Thyroid gland (tissue), 4 donors: ENCODE results near the gene OOSP2. TPM values are rescaled to one million over a fixed set of nuclear protein-coding genes. Genes with fewer than 3 reads are reported as not detected.

Experiments
- DNase-seq, 2 donors: peaks; one replicate each; pipeline ENCODE4 v3.0.0-alpha.2; 2019
- H3K27ac ChIP-seq, 3 donors: fragments of 200-600 bp; sonication (generic); 1 replicate in 2 of 3; 2 replicates in 1 of 3; pipeline ENCODE4 v1.5.1; 2016 to 2019; ENCODE audit warnings: mild to moderate bottlenecking in 1 of 3, moderate library complexity in 1 of 3
- H3K27me3 ChIP-seq: fragments of 200-600 bp; sonication (generic); one replicate; pipeline ENCODE4 v1.5.1; 2019
- H3K36me3 ChIP-seq, 2 donors: fragments of 200-600 bp; sonication (generic); one replicate each; pipeline ENCODE4 v1.5.1; 2016 to 2019
- H3K4me1 ChIP-seq, 2 donors: fragments of 200-600 bp; sonication (generic); one replicate each; pipeline ENCODE4 v1.5.1; 2017 to 2019
- H3K4me3 ChIP-seq, 3 donors: fragments of 200-600 bp; sonication (generic); replicated peaks in 1 of 3; 1 replicate in 2 of 3; 2 replicates in 1 of 3; pipeline ENCODE4 v1.5.1; 2016; ENCODE audit warnings: mild to moderate bottlenecking in 1 of 3
- H3K9me3 ChIP-seq: fragments of 200-600 bp; sonication (generic); one replicate; pipeline ENCODE4 v1.5.1; 2017
- CTCF ChIP-seq, 6 experiments: fragments of 200-600 bp in 3 of 6; fragments of 450-650 bp in 3 of 6; sonication (generic) in 3 of 6; IDR thresholded peaks; one replicate each; pipeline ENCODE4 v1.5.1; 2016 to 2019; ENCODE audit warnings: antibody characterized with exemption in 6 of 6, mild to moderate bottlenecking in 2 of 6, inconsistent platforms in 1 of 6, moderate library complexity in 1 of 6
- POLR2A ChIP-seq, 2 donors: fragments of 450-650 bp; IDR thresholded peaks; one replicate each; pipeline ENCODE4 v1.6.1; 2017; ENCODE audit warnings: antibody characterized with exemption in 2 of 2, mild to moderate bottlenecking in 2 of 2, moderate library complexity in 1 of 2
- WGBS, 2 donors: methylation state at CpG; one replicate each; pipeline ENCODE4 v1.1.5; 2017; 5-methylcytosine and 5-hydroxymethylcytosine counted together
- intact Hi-C: fragments of 100-400 bp; cut with DNase I; formaldehyde crosslinking; loops from one replicate; pipeline ENCODE4 v1.15.1; 2023
- total RNA-seq, 4 donors: library from RNA; depleted of rRNA; stranded (reverse); fragments of >200 nt; gene quantifications; one replicate each; pipeline ENCODE4 v1.2.3, GENCODE V29; 2016

The OOSP2 gene
- total RNA-seq, 4 donors from 2014 or later, result not detected

GRCh38 chr11:60077981-60078380, 37.8 kb downstream of the OOSP2 start:
- WGBS, 2 donors, result 79 to 96% methylated on average over 1 of the region's 1 CpG
- peaks cover under 1% of the 10 kb centered on the region for H3K9me3 ChIP-seq
- H3K36me3 ChIP-seq, result no peaks in the 10 kb centered on the region
- H3K4me1 ChIP-seq, result no peaks in the 10 kb centered on the region
- intact Hi-C loops, result no loop called here
- H3K27ac ChIP-seq, result no peak overlapping the region
- TF ChIP-seq POLR2A (IDR thresholded peaks at IDR 0.05) (no peak), CTCF (IDR thresholded peaks at IDR 0.05) (no peak)
- no peaks in the 10 kb centered on the region for H3K27me3 ChIP-seq
- no peak for DNase-seq
- no peak overlapping the region for H3K4me3 ChIP-seq

- 70 to 78% methylated on average over 4 of the region's 4 CpGs for WGBS, 2 donors
- TF ChIP-seq CTCF (IDR thresholded peaks at IDR 0.05), result no peak
- H3K27ac ChIP-seq, result no peak overlapping the region
- H3K4me3 ChIP-seq, result no peak overlapping the region
- intact Hi-C loops, result no loop called here
- H3K36me3 ChIP-seq, result no peaks in the 10 kb centered on the region
- no peak for DNase-seq
- no peaks in the 10 kb centered on the region for H3K27me3 ChIP-seq
- peaks cover 3% of the 10 kb centered on the region for H3K9me3 ChIP-seq
- no peaks in the 10 kb centered on the region for H3K4me1 ChIP-seq
Measured at GRCh38 chr11:60078745-60079144, 38.5 kb downstream of the OOSP2 start.

GRCh38 chr11:60080535-60080934, 40.3 kb downstream of the OOSP2 start:
- Histone ChIP-seq H3K4me1 (no peaks in the 10 kb centered on the region), H3K27ac (no peak overlapping the region), H3K27me3 (no peaks in the 10 kb centered on the region), H3K4me3 (no peak overlapping the region), H3K9me3 (peaks cover 3% of the 10 kb centered on the region), H3K36me3 (no peaks in the 10 kb centered on the region)
- intact Hi-C loops, result no loop called here
- no peak for DNase-seq
- WGBS, 2 donors, result 56 to 63% methylated on average over 3 of the region's 3 CpGs
- no peak for TF ChIP-seq POLR2A (IDR thresholded peaks at IDR 0.05)
- no peak for TF ChIP-seq CTCF (IDR thresholded peaks at IDR 0.05)

GRCh38 chr11:60084631-60085273, 44.5 kb downstream of the OOSP2 start:
- Histone ChIP-seq H3K36me3 (no peaks in the 10 kb centered on the region), H3K4me1 (no peaks in the 10 kb centered on the region), H3K27me3 (no peaks in the 10 kb centered on the region), H3K4me3 (no peak overlapping the region), H3K27ac (no peak overlapping the region), H3K9me3 (peaks cover 3% of the 10 kb centered on the region)
- 44 to 46% methylated on average over 3 of the region's 3 CpGs for WGBS, 2 donors
- intact Hi-C loops, result no loop called here
- no peak for DNase-seq
- TF ChIP-seq CTCF (IDR thresholded peaks at IDR 0.05) (no peak), POLR2A (IDR thresholded peaks at IDR 0.05) (no peak)

GRCh38 chr11:60085909-60086308, 45.7 kb downstream of the OOSP2 start:
- Histone ChIP-seq H3K27me3 (no peaks in the 10 kb centered on the region), H3K9me3 (peaks cover 3% of the 10 kb centered on the region), H3K4me3 (no peak overlapping the region), H3K27ac (no peak overlapping the region), H3K4me1 (no peaks in the 10 kb centered on the region), H3K36me3 (no peaks in the 10 kb centered on the region)
- TF ChIP-seq POLR2A (IDR thresholded peaks at IDR 0.05) (no peak), CTCF (IDR thresholded peaks at IDR 0.05) (no peak)
- 79 to 82% methylated on average over 2 of the region's 2 CpGs for WGBS, 2 donors
- DNase-seq, result no peak
- intact Hi-C loops, result no loop called here
